Activated CD8-positive, alpha-beta memory T cell treated with anti-CD3 and anti-CD28 coated beads, Interleukin-2, amount 10 ng/mL, durations not matched to agents 7 days and 5 days (primary cell): ENCODE results near the gene SPAG4. TPM values are rescaled to one million over a fixed set of nuclear protein-coding genes. Genes with fewer than 3 reads are reported as not detected.

Source experiments
- ATAC-seq: fragments of 150-1000 bp; cut with Tn5 transposase; one replicate; pipeline ENCODE4 v1.10.0; 2021; ENCODE audit warnings: moderate library complexity
- CTCF ChIA-PET: fragments of 350-600 bp; sonication (Branson Sonifier 250); formaldehyde crosslinking; loops from one replicate; lab custom pipeline; 2021; ENCODE audit warnings: antibody characterized with exemption; lab: Charles Lee
- DNase-seq: peaks from one replicate; pipeline ENCODE4 v3.0.0-alpha.2; 2020
- H3K27ac Mint-ChIP-seq: one replicate; pipeline ENCODE4 v1.8.0; 2021; ENCODE audit warnings: mild to moderate bottlenecking, mixed read lengths
- H3K27me3 Mint-ChIP-seq: one replicate; pipeline ENCODE4 v1.8.0; 2021; ENCODE audit warnings: mixed read lengths
- H3K36me3 Mint-ChIP-seq: one replicate; pipeline ENCODE4 v1.8.0; 2021; ENCODE audit warnings: mild to moderate bottlenecking, mixed read lengths
- H3K4me1 Mint-ChIP-seq: one replicate; pipeline ENCODE4 v1.8.0; 2021; ENCODE audit warnings: mixed read lengths
- H3K4me3 Mint-ChIP-seq: one replicate; pipeline ENCODE4 v1.8.0; 2021; ENCODE audit warnings: mild to moderate bottlenecking, moderate library complexity, mixed read lengths
- H3K9me3 Mint-ChIP-seq: one replicate; pipeline ENCODE4 v1.8.0; 2022; ENCODE audit warnings: low read depth, mixed read lengths
- total RNA-seq, 2 experiments: library from RNA; stranded (reverse); gene quantifications; one replicate each; pipeline ENCODE4 v1.2.3, GENCODE V29; 2021

Gene SPAG4, protein sequence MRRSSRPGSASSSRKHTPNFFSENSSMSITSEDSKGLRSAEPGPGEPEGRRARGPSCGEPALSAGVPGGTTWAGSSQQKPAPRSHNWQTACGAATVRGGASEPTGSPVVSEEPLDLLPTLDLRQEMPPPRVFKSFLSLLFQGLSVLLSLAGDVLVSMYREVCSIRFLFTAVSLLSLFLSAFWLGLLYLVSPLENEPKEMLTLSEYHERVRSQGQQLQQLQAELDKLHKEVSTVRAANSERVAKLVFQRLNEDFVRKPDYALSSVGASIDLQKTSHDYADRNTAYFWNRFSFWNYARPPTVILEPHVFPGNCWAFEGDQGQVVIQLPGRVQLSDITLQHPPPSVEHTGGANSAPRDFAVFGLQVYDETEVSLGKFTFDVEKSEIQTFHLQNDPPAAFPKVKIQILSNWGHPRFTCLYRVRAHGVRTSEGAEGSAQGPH
- 1 to 10 TPM; 4.3 to 5.2 TPM for total RNA-seq

DNA sequence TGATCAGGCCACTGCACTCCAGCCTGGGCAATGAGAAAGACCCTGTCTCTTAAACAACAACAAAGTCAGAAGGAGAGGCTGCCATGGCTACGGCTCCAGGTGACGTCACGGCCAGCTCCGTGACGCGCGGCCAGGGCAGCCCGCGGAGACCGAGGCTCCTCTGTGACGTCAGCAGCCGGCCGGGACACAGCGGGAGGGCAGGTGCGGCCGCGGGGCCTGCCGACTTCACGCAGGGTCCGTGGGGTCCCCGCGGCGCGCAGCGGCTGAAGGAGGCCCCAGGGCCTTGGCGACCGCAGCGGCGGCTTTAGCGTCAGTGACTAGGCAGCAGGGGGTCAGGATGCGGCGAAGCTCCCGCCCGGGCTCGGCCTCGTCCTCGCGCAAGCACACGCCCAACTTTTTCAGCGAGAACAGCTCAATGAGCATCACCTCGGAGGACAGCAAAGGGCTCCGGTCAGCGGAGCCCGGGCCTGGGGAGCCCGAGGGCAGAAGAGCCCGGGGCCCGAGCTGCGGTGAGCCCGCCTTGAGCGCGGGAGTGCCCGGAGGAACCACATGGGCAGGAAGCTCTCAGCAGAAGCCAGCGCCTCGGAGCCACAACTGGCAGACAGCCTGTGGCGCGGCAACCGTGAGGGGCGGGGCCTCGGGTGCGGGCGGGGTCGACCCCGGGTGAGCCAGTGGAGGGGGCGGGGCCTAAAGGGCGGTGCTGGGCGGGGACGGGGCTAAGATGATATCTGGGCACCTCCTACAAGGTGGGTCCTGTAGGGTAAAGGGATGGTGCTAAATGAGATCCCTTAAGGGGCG, at the start of gene SPAG4:
Gene SPAG4, plus strand, starts transcription at position 163 of the 798 bp plus-strand sequence. Its CDS starts 175 bp downstream, at position 338.
- Mint-ChIP-seq H3K9me3 (no peaks in the 10 kb centered on the region), H3K36me3 (no peaks in the 10 kb centered on the region)
- CTCF ChIA-PET: interaction anchor here (0.6 to 1.8 kb wide), 8 partner anchors 11 to 338 kb away, joined by 3 to 11 read pairs (median 4); partner anchors contain the start of genes RBM39 and SCAND1

GRCh38 chr20:35568645-35569044, 47.0 kb upstream of the SPAG4 start:
- peaks cover 3% of the 10 kb centered on the region for H3K9me3 Mint-ChIP-seq
- H3K27me3 Mint-ChIP-seq: peaks cover 12% of the 10 kb centered on the region
- peaks cover 2% of the 10 kb centered on the region for H3K36me3 Mint-ChIP-seq
- H3K27ac Mint-ChIP-seq: no peak overlapping the region
- CTCF ChIA-PET: interaction anchor here (0.8 kb wide), 1 partner anchor 531 kb away, joined by 3 read pairs; no protein-coding TSS in a partner anchor
- no peak overlapping the region for H3K4me3 Mint-ChIP-seq
- ATAC-seq (no peak), DNase-seq (no peak)
- H3K4me1 Mint-ChIP-seq: no peaks in the 10 kb centered on the region

More for the DNA sequence above, at the start of gene SPAG4:
- Mint-ChIP-seq H3K4me1 (peaks cover 44% of the 10 kb centered on the region), H3K27me3 (peaks cover 5% of the 10 kb centered on the region), H3K27ac (peak within 1 kb of the TSS; percentile 94), H3K4me3 (peak within 1 kb of the TSS; percentile 85)
- ATAC-seq (peak; percentile 87), DNase-seq (peak; percentile 100)

DNA sequence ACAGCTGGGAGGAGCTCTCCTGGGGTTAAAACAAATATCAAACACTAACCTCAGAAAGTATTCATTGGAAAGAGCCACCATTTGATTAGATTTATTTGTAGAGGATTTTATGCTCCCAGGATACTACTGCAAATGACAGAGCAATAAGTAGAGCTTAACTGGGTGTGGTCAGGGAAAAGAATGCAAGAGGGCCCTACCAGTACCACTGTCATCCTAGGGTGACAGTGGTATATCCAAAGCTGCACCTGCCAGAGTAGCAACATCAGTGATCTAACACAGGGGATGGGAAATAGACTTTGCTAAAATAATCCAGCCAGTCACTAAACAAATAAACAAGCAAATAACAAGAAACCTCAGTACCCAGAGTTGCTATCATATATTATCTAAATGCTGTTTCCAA, 44.1 kb upstream of the SPAG4 start:
- H3K9me3 Mint-ChIP-seq: peaks cover 3% of the 10 kb centered on the region
- peaks cover 15% of the 10 kb centered on the region for H3K27me3 Mint-ChIP-seq
- CTCF ChIA-PET: no interaction called here
- DNase-seq: no peak
- H3K27ac Mint-ChIP-seq: no peak overlapping the region
- no peak overlapping the region for H3K4me3 Mint-ChIP-seq
- no peaks in the 10 kb centered on the region for H3K4me1 Mint-ChIP-seq
- no peak for ATAC-seq
- peaks cover 2% of the 10 kb centered on the region for H3K36me3 Mint-ChIP-seq

- Mint-ChIP-seq H3K27me3 (peaks cover 11% of the 10 kb centered on the region), H3K4me1 (no peaks in the 10 kb centered on the region), H3K36me3 (peaks cover 2% of the 10 kb centered on the region), H3K4me3 (no peak overlapping the region), H3K9me3 (peaks cover 3% of the 10 kb centered on the region), H3K27ac (no peak overlapping the region)
- ATAC-seq (no peak), DNase-seq (no peak)
- CTCF ChIA-PET: interaction anchor here (1.2 kb wide), 1 partner anchor 32 kb away, joined by 3 read pairs; no protein-coding TSS in a partner anchor
These were observed 42.8 kb upstream of the SPAG4 start for GRCh38 chr20:35572838-35573237.

DNA sequence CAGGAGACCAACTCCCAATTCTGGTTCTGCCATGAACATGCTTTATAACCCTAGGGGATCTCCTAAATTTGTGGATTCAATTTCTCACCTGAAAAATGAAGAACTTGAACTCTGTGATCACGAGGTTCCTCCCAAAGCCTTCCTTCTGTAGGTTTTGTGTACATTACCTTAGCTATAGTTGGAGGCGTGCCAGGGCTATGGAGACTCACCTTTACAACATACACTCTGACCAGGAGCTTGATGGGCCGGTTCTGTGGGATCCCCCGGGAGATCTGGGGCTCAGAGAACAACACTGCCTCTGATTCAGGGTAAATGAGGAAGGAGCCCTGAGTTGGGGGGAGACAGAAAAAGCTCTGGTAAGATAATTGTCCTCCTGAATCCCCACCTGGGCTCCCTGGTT, 39.7 kb upstream of the SPAG4 start:
- Mint-ChIP-seq H3K9me3 (peaks cover 3% of the 10 kb centered on the region), H3K36me3 (peaks cover 2% of the 10 kb centered on the region), H3K4me3 (no peak overlapping the region), H3K4me1 (no peaks in the 10 kb centered on the region), H3K27me3 (peaks cover 9% of the 10 kb centered on the region), H3K27ac (no peak overlapping the region)
- no peak for ATAC-seq
- no peak for DNase-seq
- CTCF ChIA-PET: no interaction called here

DNA sequence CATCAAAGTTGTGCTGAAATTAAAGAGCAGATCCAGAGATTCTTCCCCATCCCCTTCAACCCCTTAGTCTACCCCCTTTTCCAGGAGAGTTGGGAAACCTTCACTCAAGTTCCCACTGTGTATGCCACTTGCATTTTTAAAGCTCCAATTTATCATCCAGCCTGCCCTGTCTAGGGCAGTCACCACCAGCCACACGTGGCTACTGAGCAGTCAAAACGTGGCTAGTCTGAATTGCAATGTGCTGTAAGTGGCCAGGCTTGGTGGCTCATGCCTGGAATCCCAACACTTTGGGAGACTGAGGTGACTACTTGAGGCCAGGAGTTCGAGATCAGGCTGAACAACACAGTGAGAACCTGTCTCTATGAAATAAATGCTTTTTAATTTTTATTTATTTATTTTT, 38.8 kb upstream of the SPAG4 start:
- H3K4me3 Mint-ChIP-seq: no peak overlapping the region
- H3K27me3 Mint-ChIP-seq: peaks cover 9% of the 10 kb centered on the region
- no peak for DNase-seq
- CTCF ChIA-PET: no interaction called here
- peaks cover 2% of the 10 kb centered on the region for H3K36me3 Mint-ChIP-seq
- H3K4me1 Mint-ChIP-seq: no peaks in the 10 kb centered on the region
- ATAC-seq: no peak
- H3K9me3 Mint-ChIP-seq: peaks cover 3% of the 10 kb centered on the region
- no peak overlapping the region for H3K27ac Mint-ChIP-seq

DNA sequence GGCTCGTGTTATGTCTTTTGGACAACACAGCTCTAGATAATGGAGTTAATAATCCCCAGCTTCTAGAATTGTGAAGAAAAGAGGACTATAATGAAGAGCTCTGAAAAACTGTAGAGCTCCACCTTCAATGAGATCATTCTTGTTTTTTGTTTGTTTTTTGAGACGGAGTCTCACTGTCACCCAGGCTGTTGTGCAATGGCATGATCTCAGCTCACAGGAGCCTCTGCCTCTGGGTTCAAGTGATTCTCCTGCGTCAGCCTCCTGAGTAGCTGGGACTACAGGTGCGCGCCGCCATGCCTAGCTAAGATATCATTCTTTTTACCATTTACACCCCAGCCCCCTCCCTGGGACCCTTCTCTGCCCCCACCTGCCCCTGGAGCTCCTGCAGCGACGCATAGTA, 37.2 kb upstream of the SPAG4 start:
- CTCF ChIA-PET: interaction anchor here (1.0 kb wide), 1 partner anchor 9 kb away, joined by 3 read pairs; no protein-coding TSS in a partner anchor
- H3K4me1 Mint-ChIP-seq: no peaks in the 10 kb centered on the region
- H3K36me3 Mint-ChIP-seq: no peaks in the 10 kb centered on the region
- no peak for ATAC-seq
- peaks cover 9% of the 10 kb centered on the region for H3K27me3 Mint-ChIP-seq
- no peaks in the 10 kb centered on the region for H3K9me3 Mint-ChIP-seq
- H3K4me3 Mint-ChIP-seq: no peak overlapping the region
- DNase-seq: no peak
- no peak overlapping the region for H3K27ac Mint-ChIP-seq

- DNase-seq: no peak
- no peak overlapping the region for H3K4me3 Mint-ChIP-seq
- no peaks in the 10 kb centered on the region for H3K4me1 Mint-ChIP-seq
- no peaks in the 10 kb centered on the region for H3K9me3 Mint-ChIP-seq
- peaks cover 9% of the 10 kb centered on the region for H3K27me3 Mint-ChIP-seq
- CTCF ChIA-PET: interaction anchor here (1.0 kb wide), 1 partner anchor 9 kb away, joined by 3 read pairs; no protein-coding TSS in a partner anchor
- no peak overlapping the region for H3K27ac Mint-ChIP-seq
- ATAC-seq: no peak
- no peaks in the 10 kb centered on the region for H3K36me3 Mint-ChIP-seq
These were observed 36.4 kb upstream of the SPAG4 start for GRCh38 chr20:35579196-35579595.

DNA sequence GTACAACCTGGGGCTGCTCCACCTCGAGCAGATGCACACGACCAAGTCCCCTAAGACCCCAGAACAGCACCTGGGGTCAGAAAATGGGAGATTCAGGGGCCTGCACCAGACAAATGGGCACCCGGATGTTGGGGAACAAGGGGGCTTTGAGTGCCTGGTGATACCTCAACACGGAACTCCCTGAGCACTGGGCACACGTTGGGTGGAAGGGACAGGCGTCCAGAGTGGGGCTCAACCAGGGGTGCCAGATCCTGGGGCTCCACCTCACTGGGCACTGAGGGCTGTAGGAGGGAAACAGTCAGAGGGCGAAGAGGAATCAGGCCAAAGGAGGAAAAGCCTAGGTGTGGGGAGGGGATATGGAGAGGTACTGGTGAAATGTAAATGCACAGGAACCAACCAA, 33.5 kb upstream of the SPAG4 start:
- DNase-seq: no peak
- H3K27ac Mint-ChIP-seq: no peak overlapping the region
- no peaks in the 10 kb centered on the region for H3K36me3 Mint-ChIP-seq
- no peak overlapping the region for H3K4me3 Mint-ChIP-seq
- no peak for ATAC-seq
- no peaks in the 10 kb centered on the region for H3K4me1 Mint-ChIP-seq
- no peaks in the 10 kb centered on the region for H3K27me3 Mint-ChIP-seq
- H3K9me3 Mint-ChIP-seq: no peaks in the 10 kb centered on the region
- CTCF ChIA-PET: interaction anchor here (0.6 kb wide), 1 partner anchor 416 kb away, joined by 3 read pairs; no protein-coding TSS in a partner anchor

- Mint-ChIP-seq H3K27me3 (no peaks in the 10 kb centered on the region), H3K9me3 (no peaks in the 10 kb centered on the region), H3K4me3 (no peak overlapping the region), H3K27ac (no peak overlapping the region), H3K36me3 (no peaks in the 10 kb centered on the region), H3K4me1 (no peaks in the 10 kb centered on the region)
- ATAC-seq (no peak), DNase-seq (no peak)
- CTCF ChIA-PET: no interaction called here
These were observed 32.8 kb upstream of the SPAG4 start for GRCh38 chr20:35582741-35583404.

- no peak overlapping the region for H3K4me3 Mint-ChIP-seq
- no peaks in the 10 kb centered on the region for H3K9me3 Mint-ChIP-seq
- DNase-seq (no peak), ATAC-seq (no peak)
- H3K27ac Mint-ChIP-seq: no peak overlapping the region
- CTCF ChIA-PET: no interaction called here
- H3K36me3 Mint-ChIP-seq: no peaks in the 10 kb centered on the region
- no peaks in the 10 kb centered on the region for H3K27me3 Mint-ChIP-seq
- no peaks in the 10 kb centered on the region for H3K4me1 Mint-ChIP-seq
These were observed 31.7 kb upstream of the SPAG4 start for GRCh38 chr20:35583636-35584560.

DNA sequence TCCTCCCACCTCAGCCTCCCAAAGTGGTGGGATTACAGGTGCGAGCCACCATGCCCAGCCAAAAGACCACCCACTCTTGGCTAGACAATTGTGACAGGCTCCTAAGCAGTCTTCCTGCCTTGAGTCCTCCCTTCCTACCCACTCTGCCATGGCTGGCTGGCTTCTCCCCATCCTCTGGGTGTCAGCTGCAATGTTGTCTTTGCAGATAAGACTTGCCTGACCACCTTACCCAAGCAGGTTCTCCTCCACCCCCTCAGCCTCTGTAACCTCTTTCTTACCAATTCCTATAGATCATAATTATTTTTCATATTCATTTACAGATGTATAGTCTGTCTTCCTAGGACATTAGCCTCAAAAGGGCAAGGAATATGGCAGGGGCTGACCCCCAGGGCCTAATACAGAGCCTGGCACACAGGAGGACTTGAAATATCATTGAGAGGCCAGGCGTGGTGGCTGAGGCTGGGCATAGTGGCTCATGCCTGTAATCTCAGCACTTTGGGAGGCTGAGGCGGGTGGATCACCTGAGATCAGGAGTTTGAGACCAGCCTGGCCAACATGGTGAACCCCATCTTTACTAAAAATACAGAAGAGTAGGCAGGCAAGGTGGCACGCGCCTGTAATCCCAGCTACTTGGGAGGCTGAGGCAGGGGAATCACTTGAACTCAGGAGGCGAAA, 28.7 kb upstream of the SPAG4 start:
- no peak overlapping the region for H3K4me3 Mint-ChIP-seq
- H3K27me3 Mint-ChIP-seq: no peaks in the 10 kb centered on the region
- ATAC-seq (no peak), DNase-seq (no peak)
- no peaks in the 10 kb centered on the region for H3K4me1 Mint-ChIP-seq
- H3K9me3 Mint-ChIP-seq: no peaks in the 10 kb centered on the region
- H3K36me3 Mint-ChIP-seq: no peaks in the 10 kb centered on the region
- no peak overlapping the region for H3K27ac Mint-ChIP-seq
- CTCF ChIA-PET: interaction anchor here (0.6 to 1.6 kb wide), 2 partner anchors 8 to 496 kb away, joined by 3 read pairs; no protein-coding TSS in a partner anchor
